Vagina (tissue), 2 donors: Measurements from ENCODE around the gene CYP17A1.
"Not testable (repeated sequence)": the region's sequence is repeated elsewhere in the genome, so short reads cannot be mapped to it uniquely, and the experiment has no call there.

ENCODE experiments used
- POLR2A ChIP-seq, 2 donors: fragments of 450-650 bp; IDR thresholded peaks; one replicate each; pipeline ENCODE4 v1.6.1; 2017; ENCODE audit warnings: antibody characterized with exemption in 2 of 2, mild to moderate bottlenecking in 2 of 2, moderate library complexity in 2 of 2
- POLR2AphosphoS5 ChIP-seq, 2 donors: sonication (generic); formaldehyde crosslinking; IDR thresholded peaks; one replicate each; pipeline ENCODE4 v1.9.0; 2017; ENCODE audit warnings: antibody characterized with exemption in 2 of 2, mild to moderate bottlenecking in 2 of 2, low read depth in 1 of 2; ENCODE audit not compliant: insufficient read depth in 1 of 2
- TF ChIP-seq, protein P1 (sequence below), 3 experiments: fragments of 450-650 bp in 2 of 3; fragments of 200-600 bp in 1 of 3; sonication (generic) in 1 of 3; IDR thresholded peaks; one replicate each; pipeline ENCODE4 v1.5.1; 2017 to 2019; ENCODE audit warnings: antibody characterized with exemption in 3 of 3, mild to moderate bottlenecking in 2 of 3, moderate library complexity in 2 of 3

GRCh38 chr10:102853237-102853636, 16.0 kb upstream of the CYP17A1 start:
- TF ChIP-seq POLR2A (IDR thresholded peaks at IDR 0.05); POLR2AphosphoS5 (IDR thresholded peaks at IDR 0.05; ENCODE audit: insufficient read depth in 1 of 2, low read depth in 1 of 2): not testable (repeated sequence)
- TF ChIP-seq, protein P1, sequence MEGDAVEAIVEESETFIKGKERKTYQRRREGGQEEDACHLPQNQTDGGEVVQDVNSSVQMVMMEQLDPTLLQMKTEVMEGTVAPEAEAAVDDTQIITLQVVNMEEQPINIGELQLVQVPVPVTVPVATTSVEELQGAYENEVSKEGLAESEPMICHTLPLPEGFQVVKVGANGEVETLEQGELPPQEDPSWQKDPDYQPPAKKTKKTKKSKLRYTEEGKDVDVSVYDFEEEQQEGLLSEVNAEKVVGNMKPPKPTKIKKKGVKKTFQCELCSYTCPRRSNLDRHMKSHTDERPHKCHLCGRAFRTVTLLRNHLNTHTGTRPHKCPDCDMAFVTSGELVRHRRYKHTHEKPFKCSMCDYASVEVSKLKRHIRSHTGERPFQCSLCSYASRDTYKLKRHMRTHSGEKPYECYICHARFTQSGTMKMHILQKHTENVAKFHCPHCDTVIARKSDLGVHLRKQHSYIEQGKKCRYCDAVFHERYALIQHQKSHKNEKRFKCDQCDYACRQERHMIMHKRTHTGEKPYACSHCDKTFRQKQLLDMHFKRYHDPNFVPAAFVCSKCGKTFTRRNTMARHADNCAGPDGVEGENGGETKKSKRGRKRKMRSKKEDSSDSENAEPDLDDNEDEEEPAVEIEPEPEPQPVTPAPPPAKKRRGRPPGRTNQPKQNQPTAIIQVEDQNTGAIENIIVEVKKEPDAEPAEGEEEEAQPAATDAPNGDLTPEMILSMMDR (IDR thresholded peaks at IDR 0.05), result not testable (repeated sequence)
